GM19238 (cell line): Measurements from ENCODE around the gene N4BP3.
A peak's percentile ranks its signal among the peaks of the same experiment; 100 is the strongest.

ENCODE experiments used
- DNase-seq: peaks from one replicate; pipeline ENCODE4 v3.0.0; 2011; ENCODE audit warnings: low spot score; ENCODE audit not compliant: insufficient read length

Gene N4BP3

GRCh38 chr5:178147406-178147805 is 34.1 kb downstream of the N4BP3 start:
- DNase-seq = no peak

- no peak for DNase-seq
Observed at GRCh38 chr5:178149199-178149932, 36.0 kb downstream of the N4BP3 start.

GRCh38 chr5:178150977-178151734 is 37.8 kb downstream of the N4BP3 start:
- no peak for DNase-seq

- no peak for DNase-seq
Observed at GRCh38 chr5:178152491-178153444, 39.4 kb downstream of the N4BP3 start.

GRCh38 chr5:178153530-178154340 is 40.4 kb downstream of the N4BP3 start, which contains the start of gene NHP2:
NHP2 (minus strand) TSS chr5:178153885; CDS start chr5:178153817, 68 bp downstream.
- DNase-seq = peak; percentile 89

GRCh38 chr5:178155065-178155464 is 41.7 kb downstream of the N4BP3 start:
- no peak for DNase-seq

- no peak for DNase-seq
Observed at GRCh38 chr5:178160176-178160575, 46.8 kb downstream of the N4BP3 start.

GRCh38 chr5:178162481-178162880 is 49.1 kb downstream of the N4BP3 start:
- DNase-seq = no peak

GRCh38 chr5:178163772-178164735 is 50.7 kb downstream of the N4BP3 start:
- peak; percentile 90 for DNase-seq

- no peak for DNase-seq
Observed at GRCh38 chr5:178165581-178165980, 52.2 kb downstream of the N4BP3 start.

- no peak for DNase-seq
Observed at GRCh38 chr5:178170455-178170854, 57.1 kb downstream of the N4BP3 start.

GRCh38 chr5:178174456-178174855 is 61.1 kb downstream of the N4BP3 start:
- DNase-seq = no peak
